Endodermal cell (in vitro differentiated cells): ENCODE measurements around the gene GATB. TPM values are rescaled to one million over a fixed set of nuclear protein-coding genes. Genes with fewer than 3 reads are reported as not detected.

ENCODE experiments used
- DNase-seq: peaks from one replicate; pipeline ENCODE4 v3.0.0-alpha.2; 2017
- H3K27ac ChIP-seq: 2 replicates; pipeline ENCODE4 v1.5.1; 2013; ENCODE audit warnings: mild to moderate bottlenecking, low read depth, low read length, moderate library complexity
- H3K27me3 ChIP-seq: 2 replicates; pipeline ENCODE4 v1.6.1; 2013; ENCODE audit warnings: mild to moderate bottlenecking, low read length, moderate library complexity; ENCODE audit not compliant: insufficient read depth, control insufficient read depth, poor library complexity, severe bottlenecking
- H3K36me3 ChIP-seq: 2 replicates; pipeline ENCODE4 v1.7.0; 2013; ENCODE audit warnings: mild to moderate bottlenecking, low read length, moderate library complexity; ENCODE audit not compliant: control insufficient read depth, insufficient read depth
- H3K4me1 ChIP-seq: one replicate; pipeline ENCODE4 v1.7.0; 2013; ENCODE audit warnings: low read length; ENCODE audit not compliant: control insufficient read depth, insufficient read depth
- H3K4me3 ChIP-seq: 2 replicates; pipeline ENCODE4 v1.5.1; 2013; ENCODE audit warnings: mild to moderate bottlenecking, low read length, moderate library complexity
- H3K9ac ChIP-seq: 2 replicates; pipeline ENCODE4 v1.6.1; 2013; ENCODE audit warnings: mild to moderate bottlenecking, low read length, moderate library complexity; ENCODE audit not compliant: poor library complexity, severe bottlenecking; ENCODE audit errors: extremely low read depth
- H3K9me3 ChIP-seq: 2 replicates; pipeline ENCODE4 v1.6.1; 2013; ENCODE audit warnings: mild to moderate bottlenecking, low read length, moderate library complexity; ENCODE audit not compliant: control insufficient read depth
- H3K27ac Mint-ChIP-seq: 2 replicates; pipeline ENCODE4 v1.8.0; 2020; ENCODE audit warnings: mixed read lengths
- H3K27me3 Mint-ChIP-seq: 2 replicates; pipeline ENCODE4 v1.8.0; 2021; ENCODE audit warnings: mild to moderate bottlenecking, mixed read lengths; ENCODE audit not compliant: insufficient read depth
- H3K36me3 Mint-ChIP-seq: 2 replicates; pipeline ENCODE4 v1.8.0; 2020; ENCODE audit warnings: low read depth, mixed read lengths
- H3K4me1 Mint-ChIP-seq: 2 replicates; pipeline ENCODE4 v1.8.0; 2020; ENCODE audit warnings: mixed read lengths
- H3K4me3 Mint-ChIP-seq: 2 replicates; pipeline ENCODE4 v1.8.0; 2020; ENCODE audit warnings: mild to moderate bottlenecking, moderate library complexity, mixed read lengths
- H3K9me3 Mint-ChIP-seq: 2 replicates; pipeline ENCODE4 v1.8.0; 2020; ENCODE audit warnings: mild to moderate bottlenecking, mixed read lengths
- CTCF ChIP-seq: fragments of 200-600 bp; sonication (generic); conservative IDR thresholded peaks from 2 replicates; pipeline ENCODE4 v1.5.0; 2021; ENCODE audit warnings: antibody characterized with exemption, mild to moderate bottlenecking
- WGBS, 2 experiments: methylation state at CpG; one replicate each; pipeline versions ENCODE4 v1.1.5 to v1.1.7; 2013; ENCODE audit warnings: missing lambda C conversion rate in 2 of 2, mixed read lengths in 1 of 2; ENCODE audit not compliant: insufficient coverage in 1 of 2, insufficient read length in 1 of 2; 5-methylcytosine and 5-hydroxymethylcytosine counted together
- total RNA-seq, 2 donors: library from RNA; stranded (reverse); fragmentation: NEBNext Ultra II Directional in 1 of 2; extraction: Animal tissue kit (Norgen Biotek cat#: 25700) in 1 of 2; gene quantifications; 2 replicates in 1 of 2; 3 replicates in 1 of 2; pipeline ENCODE4 v1.2.1, GENCODE V29; 2021

GATB gene
- total RNA-seq, 2 donors from 2014 or later, result 18.3 to 20.5 TPM

DNA sequence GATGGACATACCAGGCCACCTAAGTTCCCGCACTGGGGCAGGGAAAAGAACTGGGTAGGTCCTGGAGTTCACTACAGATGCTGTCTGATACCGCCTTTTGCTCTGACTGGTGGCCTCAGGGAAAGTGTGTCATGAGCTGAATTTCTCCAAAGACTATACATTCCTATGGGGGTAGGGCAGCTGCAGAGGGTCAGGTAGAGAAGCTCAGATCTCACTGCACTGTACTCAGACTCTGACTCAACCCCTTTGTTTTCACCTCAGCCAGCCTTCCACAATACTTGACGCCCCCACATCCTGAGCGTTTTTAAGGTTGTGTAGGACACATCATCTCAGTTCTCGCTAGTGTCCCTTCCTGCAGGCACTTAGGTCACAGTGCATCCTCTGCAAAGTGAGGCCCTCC is 7.8 kb downstream of the GATB start:
- WGBS, 2 experiments, result 85 to 89% methylated on average over 5 of the region's 5 CpGs
- H3K27ac ChIP-seq, result no peak overlapping the region
- no peak for DNase-seq
- no peaks in the 10 kb centered on the region for H3K4me1 ChIP-seq
- no peaks in the 10 kb centered on the region for H3K9me3 ChIP-seq
- no peak for TF ChIP-seq CTCF
- H3K27ac Mint-ChIP-seq, result no peak overlapping the region
- H3K36me3 Mint-ChIP-seq, result peaks cover 9% of the 10 kb centered on the region
- H3K4me3 ChIP-seq, result no peak overlapping the region
- H3K9me3 Mint-ChIP-seq, result no peaks in the 10 kb centered on the region
- no peaks in the 10 kb centered on the region for H3K27me3 Mint-ChIP-seq
- no peaks in the 10 kb centered on the region for H3K27me3 ChIP-seq
- H3K9ac ChIP-seq, result no peak overlapping the region
- H3K4me3 Mint-ChIP-seq, result no peak overlapping the region
- no peaks in the 10 kb centered on the region for H3K4me1 Mint-ChIP-seq
- peaks cover 12% of the 10 kb centered on the region for H3K36me3 ChIP-seq

- DNase-seq, result no peak
- Histone ChIP-seq H3K4me1 (no peaks in the 10 kb centered on the region), H3K9me3 (no peaks in the 10 kb centered on the region), H3K4me3 (no peak overlapping the region), H3K9ac (no peak overlapping the region), H3K27me3 (no peaks in the 10 kb centered on the region), H3K36me3 (peaks cover 10% of the 10 kb centered on the region), H3K27ac (no peak overlapping the region)
- H3K4me1 Mint-ChIP-seq, result no peaks in the 10 kb centered on the region
- TF ChIP-seq CTCF, result no peak
- 92% methylated on average over 4 to 6 of the region's 6 CpGs for WGBS, 2 experiments
- H3K27me3 Mint-ChIP-seq, result no peaks in the 10 kb centered on the region
- no peak overlapping the region for H3K27ac Mint-ChIP-seq
- no peak overlapping the region for H3K4me3 Mint-ChIP-seq
- no peaks in the 10 kb centered on the region for H3K9me3 Mint-ChIP-seq
- peaks cover 13% of the 10 kb centered on the region for H3K36me3 Mint-ChIP-seq
These were observed 10.7 kb downstream of the GATB start for GRCh38 chr4:151750156-151750555.

GRCh38 chr4:151745481-151746231 is 15.2 kb downstream of the GATB start:
- H3K36me3 Mint-ChIP-seq, result peaks cover 15% of the 10 kb centered on the region
- WGBS, 2 experiments, result 60 to 80% methylated on average over 1 to 4 of the region's 5 CpGs
- Histone ChIP-seq H3K27me3 (no peaks in the 10 kb centered on the region), H3K4me1 (no peaks in the 10 kb centered on the region), H3K9ac (no peak overlapping the region), H3K27ac (no peak overlapping the region), H3K9me3 (no peaks in the 10 kb centered on the region), H3K4me3 (no peak overlapping the region), H3K36me3 (no peaks in the 10 kb centered on the region)
- DNase-seq, result no peak
- peaks cover 5% of the 10 kb centered on the region for H3K4me1 Mint-ChIP-seq
- no peaks in the 10 kb centered on the region for H3K27me3 Mint-ChIP-seq
- H3K27ac Mint-ChIP-seq, result no peak overlapping the region
- H3K9me3 Mint-ChIP-seq, result no peaks in the 10 kb centered on the region
- no peak overlapping the region for H3K4me3 Mint-ChIP-seq
- TF ChIP-seq CTCF, result no peak
